GM19351 (cell line): ENCODE results near the gene KIF17.

Experiments
- ATAC-seq: cut with Tn5 transposase; IDR thresholded peaks from one replicate; pipeline ENCODE4 v1.9.1; 2021; ENCODE audit warnings: mild to moderate bottlenecking, moderate library complexity; ENCODE audit not compliant: unreplicated experiment

The KIF17 gene

GRCh38 chr1:20633190-20634064 is 84.4 kb downstream of the KIF17 start, which contains the start of gene PINK1:
TSS of gene PINK1 (plus strand) at chr1:20633458. CDS start at chr1:20633549, 91 bp downstream.
- peak; percentile 77 for ATAC-seq

GRCh38 chr1:20632386-20632785 is 85.4 kb downstream of the KIF17 start:
- no peak for ATAC-seq

- no peak for ATAC-seq
Observed at GRCh38 chr1:20630729-20631128, 87.1 kb downstream of the KIF17 start.

- no peak for ATAC-seq
Observed at GRCh38 chr1:20626524-20626923, 91.3 kb downstream of the KIF17 start.

GRCh38 chr1:20626098-20626427 is 91.7 kb downstream of the KIF17 start:
- no peak for ATAC-seq

- ATAC-seq: no peak
Observed at GRCh38 chr1:20625176-20626097, 92.4 kb downstream of the KIF17 start.

- no peak for ATAC-seq
Observed at GRCh38 chr1:20624709-20625108, 93.1 kb downstream of the KIF17 start.

GRCh38 chr1:20621012-20621411 is 96.8 kb downstream of the KIF17 start:
- no peak for ATAC-seq

- ATAC-seq: no peak
Observed at GRCh38 chr1:20619999-20620398, 97.8 kb downstream of the KIF17 start.

GRCh38 chr1:20618550-20618949 is 99.3 kb downstream of the KIF17 start:
- ATAC-seq: no peak

- ATAC-seq: no peak
Observed at GRCh38 chr1:20616847-20617487, 100.8 kb downstream of the KIF17 start.

GRCh38 chr1:20615946-20616846 is 101.6 kb downstream of the KIF17 start:
- ATAC-seq: no peak

GRCh38 chr1:20614131-20614579 is 103.7 kb downstream of the KIF17 start:
- no peak for ATAC-seq
